CMK (cell line): ENCODE data around the gene TMCC3.
"Not testable (repeated sequence)": the region's sequence is repeated elsewhere in the genome, so short reads cannot be mapped to it uniquely, and the experiment has no call there.

Source experiments
- DNase-seq: peaks from one replicate; pipeline ENCODE4 v3.0.0-alpha.2; 2010; ENCODE audit warnings: low read depth

The TMCC3 gene

GRCh38 chr12:94650143-94651056 lies at the start of gene TMCC3:
Gene TMCC3, minus strand, starts transcription at chr12:94650557. Its CDS starts 127 bp downstream, at chr12:94650430.
- DNase-seq = no peak

GRCh38 chr12:94699801-94700200 lies 49.4 kb upstream of the TMCC3 start:
- no peak for DNase-seq

GRCh38 chr12:94698578-94698977 lies 48.2 kb upstream of the TMCC3 start:
- DNase-seq = no peak

GRCh38 chr12:94697631-94698030 lies 47.3 kb upstream of the TMCC3 start:
- DNase-seq = no peak

- DNase-seq = no peak
Measured at GRCh38 chr12:94694732-94695131, 44.4 kb upstream of the TMCC3 start.

GRCh38 chr12:94692826-94693225 lies 42.5 kb upstream of the TMCC3 start:
- DNase-seq = not testable (repeated sequence)

- DNase-seq = no peak
Measured at GRCh38 chr12:94690198-94690771, 39.9 kb upstream of the TMCC3 start.

GRCh38 chr12:94689646-94690036 lies 39.3 kb upstream of the TMCC3 start:
- DNase-seq = no peak

- no peak for DNase-seq
Measured at GRCh38 chr12:94689002-94689645, 38.8 kb upstream of the TMCC3 start.

GRCh38 chr12:94687891-94688290 lies 37.5 kb upstream of the TMCC3 start:
- DNase-seq = no peak

GRCh38 chr12:94686834-94687628 lies 36.7 kb upstream of the TMCC3 start:
- DNase-seq = no peak

- no peak for DNase-seq
Measured at GRCh38 chr12:94684416-94685142, 34.2 kb upstream of the TMCC3 start.

- no peak for DNase-seq
Measured at GRCh38 chr12:94679554-94680195, 29.3 kb upstream of the TMCC3 start.

GRCh38 chr12:94678849-94679248 lies 28.5 kb upstream of the TMCC3 start:
- DNase-seq = no peak

GRCh38 chr12:94678379-94678778 lies 28.0 kb upstream of the TMCC3 start:
- DNase-seq = no peak

GRCh38 chr12:94677778-94678177 lies 27.4 kb upstream of the TMCC3 start:
- DNase-seq = no peak

- no peak for DNase-seq
Measured at GRCh38 chr12:94676922-94677321, 26.6 kb upstream of the TMCC3 start.

GRCh38 chr12:94676031-94676641 lies 25.8 kb upstream of the TMCC3 start:
- DNase-seq = peak; percentile 59

GRCh38 chr12:94674835-94675234 lies 24.5 kb upstream of the TMCC3 start:
- DNase-seq = no peak

GRCh38 chr12:94674051-94674451 lies 23.7 kb upstream of the TMCC3 start:
- DNase-seq = no peak

- DNase-seq = no peak
Measured at GRCh38 chr12:94673496-94673895, 23.1 kb upstream of the TMCC3 start.
